K562 (cell line): ENCODE results near the gene SLC35B1. TPM values are rescaled to one million over a fixed set of nuclear protein-coding genes. Genes with fewer than 3 reads are reported as not detected.

Experiments used
- ATAC-seq: fragments of 200-7000 bp; cut with Tn5 transposase; 3 replicates; pipeline ENCODE4 v1.9.1; 2020; ENCODE audit warnings: moderate library complexity
- BruUV-seq: library from RNA; stranded (reverse); fragments of 400-500 nt; replicated peaks from 2 replicates; lab custom pipeline; 2021; lab: Mats Ljungman, UMichigan
- CTCF ChIA-PET: fragments of 300-600 bp; formaldehyde crosslinking; extraction: SDS; loops from one replicate; lab custom pipeline; 2021; ENCODE audit warnings: low intra/inter-chr PET ratio; lab: Yijun Ruan, JAX
- POLR2A ChIA-PET: fragments of 300-600, 350-650 bp; sonication (Branson Sonifier 250); formaldehyde crosslinking; extraction: SDS; loops from one replicate; lab custom pipeline; 2021; ENCODE audit warnings: antibody characterized with exemption, inconsistent platforms; lab: Yijun Ruan, JAX
- DNase-seq, 4 experiments: peaks; one replicate each; pipeline versions ENCODE4 v3.0.0 to v3.0.0-alpha.2; 2011 to 2018; ENCODE audit warnings: low spot score in 3 of 4, mixed read lengths in 3 of 4; ENCODE audit errors: extremely low read depth in 1 of 4
- FAIRE-seq: peaks from 2 replicates; lab custom pipeline; 2011; peaks lifted over from hg19 to GRCh38; lab: Jason Lieb, UNC
- H2AFZ ChIP-seq: 2 replicates; pipeline ENCODE4 v1.6.0; 2011; ENCODE audit warnings: low read depth, low read length, control low read depth, inconsistent platforms
- H3K27ac ChIP-seq: fragments of 200-600 bp; 3 replicates; pipeline ENCODE4 v1.8.0; 2011; ENCODE audit warnings: low read depth, mild to moderate bottlenecking, control low read depth, inconsistent platforms, low read length, moderate library complexity, mixed read lengths; ENCODE audit errors: extremely low read depth
- H3K27me3 ChIP-seq, 2 experiments: fragments of 300-600 bp in 1 of 2; 2 replicates in 1 of 2; 3 replicates in 1 of 2; pipeline versions ENCODE4 v1.6.0 to v1.8.0; 2011; ENCODE audit warnings: inconsistent platforms in 2 of 2, low read length in 2 of 2, mild to moderate bottlenecking in 1 of 2, mixed read lengths in 1 of 2, moderate library complexity in 1 of 2; ENCODE audit not compliant: control insufficient read depth in 2 of 2, insufficient read depth in 2 of 2
- H3K36me3 ChIP-seq: fragments of 300-600 bp; 3 replicates; pipeline ENCODE4 v1.8.0; 2011; ENCODE audit warnings: mild to moderate bottlenecking, low read length, inconsistent platforms; ENCODE audit not compliant: control insufficient read depth, insufficient read depth
- H3K4me1 ChIP-seq, 2 experiments: fragments of 200-600 bp in 1 of 2; replicated peaks in 1 of 2; 2 replicates in 1 of 2; 3 replicates in 1 of 2; pipeline versions ENCODE4 v1.5.1 to v1.8.0; 2011; ENCODE audit warnings: inconsistent platforms in 2 of 2, low read length in 2 of 2, mild to moderate bottlenecking in 1 of 2, mixed read lengths in 1 of 2, moderate library complexity in 1 of 2; ENCODE audit not compliant: control insufficient read depth in 2 of 2, insufficient read depth in 2 of 2
- H3K4me2 ChIP-seq: 2 replicates; pipeline ENCODE4 v1.6.1; 2011; ENCODE audit warnings: low read length, control low read depth, inconsistent platforms, mixed read lengths; ENCODE audit not compliant: insufficient read depth
- H3K4me3 ChIP-seq: fragments of 200-600 bp; sonication (generic), shearing (Covaris generic); 2 replicates; pipeline ENCODE4 v1.5.1; 2016; ENCODE audit warnings: control low read depth, inconsistent platforms
- H3K79me2 ChIP-seq: fragments of 200-600 bp; 3 replicates; pipeline ENCODE4 v1.8.0; 2011; ENCODE audit warnings: low read length, inconsistent platforms; ENCODE audit not compliant: control insufficient read depth, insufficient read depth
- H3K9ac ChIP-seq, 2 experiments: 2 replicates each; pipeline versions ENCODE4 v1.6.0 to v1.6.1; 2011; ENCODE audit warnings: low read depth in 2 of 2, low read length in 2 of 2, control low read depth in 1 of 2, inconsistent platforms in 1 of 2, mild to moderate bottlenecking in 1 of 2, mixed read lengths in 1 of 2; ENCODE audit not compliant: insufficient read depth in 1 of 2
- H3K9me1 ChIP-seq: one replicate; pipeline ENCODE4 v1.6.0; 2011; ENCODE audit warnings: inconsistent platforms, mild to moderate bottlenecking, low read length, moderate library complexity; ENCODE audit not compliant: control insufficient read depth, insufficient read depth
- H3K9me3 ChIP-seq: replicated peaks from 2 replicates; pipeline ENCODE4 v1.5.1; 2011; ENCODE audit warnings: low read depth, low read length, inconsistent platforms; ENCODE audit not compliant: control insufficient read depth, insufficient read depth
- H4K20me1 ChIP-seq: replicated peaks from 2 replicates; pipeline ENCODE4 v1.6.1; 2011; ENCODE audit warnings: low read length, inconsistent platforms, mixed read lengths; ENCODE audit not compliant: control insufficient read depth, insufficient read depth
- EGR1 ChIP-seq: fragments of 450-650 bp; conservative IDR thresholded peaks from 2 replicates; pipeline ENCODE4 v1.6.1; 2017; ENCODE audit warnings: mild to moderate bottlenecking
- KDM5B ChIP-seq: fragments of 200-600 bp; sonication (generic); IDR thresholded peaks from 2 replicates; pipeline ENCODE4 v1.6.1; 2012; ENCODE audit warnings: low read depth, mild to moderate bottlenecking, moderate library complexity, low read length, control low read depth, inconsistent platforms; ENCODE audit not compliant: insufficient replicate concordance
- MAFG ChIP-seq: fragments of 450-650 bp; conservative IDR thresholded peaks from 2 replicates; pipeline ENCODE4 v1.6.1; 2016; ENCODE audit warnings: missing genetic modification characterization, missing compliant biosample characterization
- MEF2A ChIP-seq: IDR thresholded peaks from 2 replicates; pipeline ENCODE4 v1.6.1; 2011; ENCODE audit warnings: low read depth, mild to moderate bottlenecking, low read length, moderate library complexity; ENCODE audit not compliant: control insufficient read depth
- NFIX ChIP-seq: fragments of 250-450 bp; sonication (Bioruptor Pico); IDR thresholded peaks from 2 replicates; pipeline ENCODE4 v1.4.0; 2020; ENCODE audit warnings: low read depth, mild to moderate bottlenecking, moderate library complexity
- NR2F6 ChIP-seq: fragments of 450-650 bp; formaldehyde crosslinking; IDR thresholded peaks from 2 replicates; pipeline ENCODE4 v1.4.0; 2020; ENCODE audit warnings: mild to moderate bottlenecking
- SIRT6 ChIP-seq: IDR thresholded peaks from one replicate; pipeline ENCODE4 v1.6.1; 2012; ENCODE audit warnings: low read depth, mild to moderate bottlenecking, control low read depth, inconsistent platforms, low read length, moderate library complexity
- SMARCC2 ChIP-seq: fragments of 450-650 bp; IDR thresholded peaks from 2 replicates; pipeline ENCODE4 v1.6.1; 2017; ENCODE audit warnings: antibody characterized with exemption, moderate library complexity, mild to moderate bottlenecking, low read depth
- ZBTB40 ChIP-seq, 2 experiments: fragments of 450-650 bp in 1 of 2; sonication (generic) in 1 of 2; formaldehyde crosslinking in 1 of 2; IDR thresholded peaks; 2 replicates each; pipeline versions ENCODE4 v1.7.1 to v1.9.0; 2016 to 2022; ENCODE audit warnings: inconsistent platforms in 1 of 2, mild to moderate bottlenecking in 1 of 2, missing genetic modification reagents in 1 of 2
- ZNF165 ChIP-seq: fragments of 250-450 bp; sonication (Bioruptor Pico); IDR thresholded peaks from 2 replicates; pipeline ENCODE4 v1.4.0; 2020; ENCODE audit warnings: borderline replicate concordance
- WGBS: fragments of 100-300 bp; shearing (Covaris generic); methylation state at CpG from one replicate; pipeline ENCODE4 v1.1.6; 2016; ENCODE audit warnings: low coverage, mixed read lengths; ENCODE audit not compliant: insufficient coverage; ENCODE audit errors: missing lambda C conversion rate; 5-methylcytosine and 5-hydroxymethylcytosine counted together
- in situ Hi-C: fragments of 300-500 bp; cut with MboI; formaldehyde crosslinking; loops from 4 replicates; pipeline ENCODE4 v1.15.0; 2018; ENCODE audit warnings: inconsistent platforms, mixed read lengths
- intact Hi-C: fragments of 100-400 bp; cut with micrococcal nuclease; formaldehyde crosslinking; loops from 2 replicates; pipeline ENCODE4 v1.14.2; 2022
- polyA plus RNA-seq, 8 experiments: library from polyadenylated mRNA; depleted of rRNA in 4 of 8; stranded (reverse) in 5 of 8; unstranded in 3 of 8; fragments of >200 nt; fragmentation: Nextera tagmentation in 2 of 8; fragmentation: Illumina TruSeq in 1 of 8; extraction: Ambion mirVana in 2 of 8; extraction: Trizol in 1 of 8; gene quantifications; 2 replicates each; pipeline versions ENCODE4 v1.2.1 to v1.2.3, GENCODE V29; 2011 to 2014; ENCODE audit warnings: inconsistent platforms in 1 of 8, missing spikeins in 1 of 8
- total RNA-seq, 7 experiments: library from RNA; depleted of rRNA in 6 of 7; stranded (reverse); fragments of >200 nt in 6 of 7; fragmentation: Illumina TruSeq in 2 of 7; extraction: Trizol in 2 of 7; gene quantifications; 2 replicates each; pipeline versions ENCODE4 v1.2.1 to v1.2.3, GENCODE V29; 2011 to 2021; ENCODE audit warnings: low replicate concordance in 1 of 7

Gene SLC35B1
- total and polyA plus RNA-seq, 9 of the 15 experiments (the other 6 are each of a cell fraction or from before 2014, with no cell fraction given), result 51.4 to 87.9 (median 66.3) TPM

GRCh38 chr17:49727380-49727779, 19.6 kb upstream of the SLC35B1 start:
- ChIA-PET CTCF (no interaction called here), POLR2A (interaction anchor here (0.6 to 2.5 kb wide), 5 partner anchors 12 to 250 kb away, joined by 3 to 8 read pairs (median 4); no protein-coding TSS in a partner anchor)
- TF ChIP-seq MEF2A, result no peak
- no peak for TF ChIP-seq NFIX (CRISPR knock-in tag)
- no peak for TF ChIP-seq MAFG (tag)
- no peak for TF ChIP-seq KDM5B
- no peak for TF ChIP-seq NR2F6 (CRISPR knock-in tag)
- TF ChIP-seq EGR1, result no peak
- no peak for TF ChIP-seq SIRT6
- TF ChIP-seq ZNF165 (CRISPR knock-in tag), result no peak
- TF ChIP-seq SMARCC2, result no peak
- no peak for TF ChIP-seq ZBTB40 (IDR thresholded peaks at IDR 0.05)
- TF ChIP-seq ZBTB40 (CRISPR knock-in tag; IDR thresholded peaks at IDR 0.05), result no peak
- H3K27ac ChIP-seq, result no peak overlapping the region
- no peaks in the 10 kb centered on the region for H3K9me3 ChIP-seq
- H4K20me1 ChIP-seq, result peaks cover 40% of the 10 kb centered on the region; the same call in 1 of the 2 replicates
- peak overlapping the region in 1 of 2 experiments; percentile 59; a peak in 1 of 4 replicates for H3K9ac ChIP-seq
- no peaks in the 10 kb centered on the region for H3K9me1 ChIP-seq
- no peak overlapping the region for H3K4me3 ChIP-seq
- in situ Hi-C loops (no loop called here), intact Hi-C loops (no loop called here)
- peaks cover 0 to 8% of the 10 kb centered on the region in 2 experiments; a peak in 4 of 5 replicates for H3K4me1 ChIP-seq
- no peak overlapping the region for H2AFZ ChIP-seq
- no peaks in the 10 kb centered on the region for H3K27me3 ChIP-seq
- DNase-seq (no peak), FAIRE-seq (no peak), ATAC-seq (no peak)
- no peak overlapping the region for H3K4me2 ChIP-seq
- peaks cover 79% of the 10 kb centered on the region for H3K79me2 ChIP-seq
- H3K36me3 ChIP-seq, result peaks cover 94% of the 10 kb centered on the region
- WGBS, result 94% methylated on average over 4 of the region's 4 CpGs
- no TSS peak for BruUV-seq
